CD4-positive, alpha-beta T cell (primary cell): ENCODE results near the gene EP400. TPM values are rescaled to one million over a fixed set of nuclear protein-coding genes. Genes with fewer than 3 reads are reported as not detected.

ENCODE experiments used
- ATAC-seq: fragments of 200-7000 bp; cut with Tn5 transposase; one replicate; pipeline ENCODE4 v1.10.0; 2022; ENCODE audit warnings: mild to moderate bottlenecking; ENCODE audit not compliant: poor library complexity
- CTCF ChIA-PET: fragments of 350-600 bp; sonication (Branson Sonifier 250); formaldehyde crosslinking; loops from one replicate; lab custom pipeline; 2021; ENCODE audit warnings: antibody characterized with exemption, inconsistent platforms; lab: Charles Lee
- POLR2A ChIA-PET: fragments of 350-600 bp; sonication (Branson Sonifier 250); formaldehyde crosslinking; loops from one replicate; lab custom pipeline; 2021; ENCODE audit warnings: antibody characterized with exemption, inconsistent platforms; lab: Charles Lee
- DNase-seq, 14 experiments: peaks; one replicate each; pipeline ENCODE4 v3.0.0-alpha.2; 2013 to 2020; ENCODE audit warnings: mixed read lengths in 2 of 14
- H3K27ac ChIP-seq, 2 donors: one replicate each; pipeline versions ENCODE4 v1.5.1 to v1.7.0; 2013; ENCODE audit warnings: low read length in 2 of 2, low read depth in 1 of 2, mild to moderate bottlenecking in 1 of 2
- H3K27me3 ChIP-seq, 2 experiments: 1 replicate in 1 of 2; 2 replicates in 1 of 2; pipeline versions ENCODE4 v1.6.1 to v1.7.0; 2013; ENCODE audit warnings: low read length in 2 of 2, control low read depth in 1 of 2, mild to moderate bottlenecking in 1 of 2, moderate library complexity in 1 of 2; ENCODE audit not compliant: insufficient read depth in 2 of 2, control insufficient read depth in 1 of 2
- H3K36me3 ChIP-seq: one replicate; pipeline ENCODE4 v1.6.1; 2013; ENCODE audit warnings: low read length, control low read depth; ENCODE audit not compliant: insufficient read depth
- H3K4me1 ChIP-seq: one replicate; pipeline ENCODE4 v1.6.1; 2013; ENCODE audit warnings: low read length, control low read depth; ENCODE audit not compliant: insufficient read depth
- H3K4me3 ChIP-seq: one replicate; pipeline ENCODE4 v1.5.1; 2013; ENCODE audit warnings: mild to moderate bottlenecking, low read length, moderate library complexity
- H3K9me3 ChIP-seq, 2 experiments: 1 replicate in 1 of 2; 2 replicates in 1 of 2; pipeline versions ENCODE4 v1.6.1 to v1.7.0; 2013; ENCODE audit warnings: low read length in 2 of 2, mild to moderate bottlenecking in 2 of 2, control low read depth in 1 of 2, moderate library complexity in 1 of 2; ENCODE audit not compliant: control insufficient read depth in 1 of 2, insufficient read depth in 1 of 2
- H3K27ac Mint-ChIP-seq: one replicate; pipeline ENCODE4 v1.8.0; 2020; ENCODE audit warnings: mixed read lengths
- H3K27me3 Mint-ChIP-seq: one replicate; pipeline ENCODE4 v1.8.0; 2021; ENCODE audit warnings: mixed read lengths
- H3K36me3 Mint-ChIP-seq: one replicate; pipeline ENCODE4 v1.8.0; 2021; ENCODE audit warnings: low read depth, mixed read lengths
- H3K4me1 Mint-ChIP-seq: one replicate; pipeline ENCODE4 v1.8.0; 2021; ENCODE audit warnings: low read depth, mixed read lengths
- H3K4me3 Mint-ChIP-seq: one replicate; pipeline ENCODE4 v1.8.0; 2020; ENCODE audit warnings: mild to moderate bottlenecking, mixed read lengths
- H3K9me3 Mint-ChIP-seq: one replicate; pipeline ENCODE4 v1.8.0; 2020; ENCODE audit warnings: mixed read lengths
- intact Hi-C, 2 experiments: fragments of 100-400 bp; cut with DNase I in 1 of 2; cut with micrococcal nuclease in 1 of 2; formaldehyde crosslinking; loops; one replicate each; pipeline versions ENCODE4 v1.15.1 to v1.9.0; 2023 to 2025; cut with DNase I, micrococcal nuclease
- total RNA-seq, 174 experiments: library from RNA in 2 of 174; stranded (reverse) in 2 of 174; gene quantifications; one replicate each; pipeline ENCODE4 v1.2.3 and lab custom pipeline; 2021 to 2026
- TF ChIP-seq, protein P1 (sequence below): fragments of 200-600 bp; IDR thresholded peaks from one replicate; pipeline ENCODE4 v1.8.0; 2022; ENCODE audit warnings: antibody characterized with exemption, mild to moderate bottlenecking

Gene EP400
- total RNA-seq, 2 experiments from 2014 or later = 56.4 to 56.5 TPM

DNA sequence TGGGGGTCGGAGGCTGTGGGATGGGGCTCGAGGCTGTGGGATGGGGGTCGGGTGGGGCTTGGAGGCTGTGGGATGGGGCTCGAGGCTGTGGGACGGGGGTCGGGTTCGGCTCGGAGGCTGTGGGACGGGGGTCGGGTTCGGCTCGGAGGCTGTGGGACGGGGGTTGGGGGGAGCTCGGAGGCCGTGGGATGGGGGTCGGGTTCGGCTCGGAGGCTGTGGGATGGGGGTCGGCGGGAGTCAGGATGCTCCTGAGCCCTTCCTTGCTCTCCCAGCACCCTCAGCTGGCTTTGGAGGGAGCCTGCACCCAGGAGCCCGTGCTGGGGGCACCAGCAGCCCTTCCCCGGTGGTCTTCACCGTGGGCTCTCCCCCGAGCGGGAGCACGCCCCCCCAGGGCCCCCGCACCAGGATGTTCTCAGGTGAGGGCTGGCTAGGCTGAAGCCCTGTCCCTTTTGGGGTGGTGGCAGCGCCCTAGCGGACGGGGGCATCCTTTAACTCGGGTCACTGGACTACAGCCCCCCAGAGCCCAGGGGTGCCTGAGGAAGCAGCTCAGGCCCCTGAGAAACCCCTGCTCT lies 32.5 kb upstream of the EP400 start:
- Histone ChIP-seq H3K27me3 (no peaks in the 10 kb centered on the region), H3K4me3 (no peak overlapping the region), H3K4me1 (no peaks in the 10 kb centered on the region), H3K27ac (no peak overlapping the region), H3K9me3 (no peaks in the 10 kb centered on the region), H3K36me3 (peaks cover 46% of the 10 kb centered on the region)
- POLR2A ChIA-PET = no interaction called here
- Mint-ChIP-seq H3K4me3 (no peak overlapping the region), H3K27ac (no peak overlapping the region), H3K9me3 (no peaks in the 10 kb centered on the region), H3K4me1 (no peaks in the 10 kb centered on the region), H3K36me3 (peaks cover 24% of the 10 kb centered on the region), H3K27me3 (no peaks in the 10 kb centered on the region)
- TF ChIP-seq, protein P1, sequence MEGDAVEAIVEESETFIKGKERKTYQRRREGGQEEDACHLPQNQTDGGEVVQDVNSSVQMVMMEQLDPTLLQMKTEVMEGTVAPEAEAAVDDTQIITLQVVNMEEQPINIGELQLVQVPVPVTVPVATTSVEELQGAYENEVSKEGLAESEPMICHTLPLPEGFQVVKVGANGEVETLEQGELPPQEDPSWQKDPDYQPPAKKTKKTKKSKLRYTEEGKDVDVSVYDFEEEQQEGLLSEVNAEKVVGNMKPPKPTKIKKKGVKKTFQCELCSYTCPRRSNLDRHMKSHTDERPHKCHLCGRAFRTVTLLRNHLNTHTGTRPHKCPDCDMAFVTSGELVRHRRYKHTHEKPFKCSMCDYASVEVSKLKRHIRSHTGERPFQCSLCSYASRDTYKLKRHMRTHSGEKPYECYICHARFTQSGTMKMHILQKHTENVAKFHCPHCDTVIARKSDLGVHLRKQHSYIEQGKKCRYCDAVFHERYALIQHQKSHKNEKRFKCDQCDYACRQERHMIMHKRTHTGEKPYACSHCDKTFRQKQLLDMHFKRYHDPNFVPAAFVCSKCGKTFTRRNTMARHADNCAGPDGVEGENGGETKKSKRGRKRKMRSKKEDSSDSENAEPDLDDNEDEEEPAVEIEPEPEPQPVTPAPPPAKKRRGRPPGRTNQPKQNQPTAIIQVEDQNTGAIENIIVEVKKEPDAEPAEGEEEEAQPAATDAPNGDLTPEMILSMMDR = no peak
- CTCF ChIA-PET = no interaction called here
- ATAC-seq = no peak
- DNase-seq = peak in 3 of 14 experiments; percentile 13 to 45 (median 29)
- intact Hi-C loops = no loop called here

DNA sequence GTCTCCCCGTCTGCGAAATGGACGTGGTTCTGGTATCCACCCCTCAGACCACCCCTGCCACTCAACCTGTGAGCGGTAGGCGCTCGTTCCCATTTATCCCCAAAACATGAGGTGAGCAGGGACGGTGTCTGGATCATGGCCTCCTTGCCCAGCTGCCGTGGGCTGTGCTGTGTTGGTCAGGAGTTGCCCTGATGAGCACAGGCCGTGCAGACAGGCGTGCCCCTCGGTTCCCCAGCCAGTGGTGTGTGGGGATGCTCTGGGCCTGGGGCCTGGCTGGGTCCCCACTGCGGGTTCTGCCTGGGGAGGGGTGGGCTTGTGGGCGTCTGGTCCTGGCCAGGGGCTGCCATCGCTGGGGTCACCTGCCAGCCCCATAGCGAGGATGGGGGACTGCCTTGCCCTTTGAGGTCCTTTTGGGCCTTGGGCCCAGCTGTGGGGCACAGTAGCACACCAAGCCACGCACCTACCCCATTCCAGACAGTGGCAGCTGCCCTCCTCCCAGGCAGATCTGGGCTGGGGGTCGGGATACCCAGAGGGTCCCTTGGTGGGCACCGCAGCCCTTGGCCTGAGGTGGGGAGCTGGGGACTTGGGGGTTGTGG lies 31.9 kb upstream of the EP400 start:
- ChIA-PET POLR2A (no interaction called here), CTCF (no interaction called here)
- no peak overlapping the region for H3K27ac Mint-ChIP-seq
- no peaks in the 10 kb centered on the region for H3K27me3 Mint-ChIP-seq
- Histone ChIP-seq H3K9me3 (no peaks in the 10 kb centered on the region), H3K27ac (no peak overlapping the region), H3K36me3 (peaks cover 41% of the 10 kb centered on the region), H3K4me3 (no peak overlapping the region), H3K27me3 (no peaks in the 10 kb centered on the region), H3K4me1 (no peaks in the 10 kb centered on the region)
- DNase-seq (no peak), ATAC-seq (no peak)
- H3K36me3 Mint-ChIP-seq = peaks cover 24% of the 10 kb centered on the region
- TF ChIP-seq, protein P1 = no peak
- H3K4me3 Mint-ChIP-seq = no peak overlapping the region
- intact Hi-C loops = no loop called here
- no peaks in the 10 kb centered on the region for H3K9me3 Mint-ChIP-seq
- H3K4me1 Mint-ChIP-seq = no peaks in the 10 kb centered on the region

DNA sequence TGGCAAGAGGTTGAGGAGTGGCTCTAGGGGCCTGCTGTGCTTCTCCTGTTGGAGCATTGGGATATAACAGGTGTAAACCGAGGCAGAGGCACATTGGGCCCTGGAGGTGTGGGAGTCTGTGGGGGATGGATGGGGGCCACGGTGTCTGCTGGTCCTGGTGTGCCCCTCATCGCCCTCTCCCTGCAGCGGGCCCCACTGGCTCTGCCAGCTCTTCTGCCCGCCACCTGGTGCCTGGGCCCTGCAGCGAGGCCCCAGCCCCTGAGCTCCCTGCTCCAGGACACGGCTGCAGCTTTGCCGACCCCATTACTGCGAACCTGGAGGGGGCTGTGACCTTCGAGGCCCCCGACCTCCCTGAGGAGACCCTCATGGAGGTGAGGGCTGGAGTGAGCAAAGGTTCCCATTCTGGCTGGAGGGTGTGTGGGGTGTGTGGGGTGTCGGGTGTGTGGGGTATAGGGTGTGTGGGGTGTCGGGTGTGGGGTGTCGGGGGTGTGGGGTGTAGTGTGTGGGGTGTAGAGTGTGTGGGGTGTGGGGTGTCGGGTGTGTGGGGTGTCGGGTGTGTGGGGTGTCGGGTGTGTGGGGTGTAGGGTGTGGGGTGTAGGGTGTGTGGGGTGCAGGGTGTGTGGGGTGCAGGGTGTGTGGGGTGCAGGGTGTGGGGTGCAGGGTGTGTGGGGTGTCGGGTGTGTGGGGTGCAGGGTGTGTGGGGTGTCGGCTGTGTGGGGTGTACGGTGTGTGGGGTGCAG lies 31.3 kb upstream of the EP400 start:
- no peaks in the 10 kb centered on the region for H3K4me1 Mint-ChIP-seq
- Histone ChIP-seq H3K4me3 (no peak overlapping the region), H3K27ac (no peak overlapping the region), H3K36me3 (peaks cover 39% of the 10 kb centered on the region), H3K9me3 (no peaks in the 10 kb centered on the region), H3K4me1 (no peaks in the 10 kb centered on the region), H3K27me3 (no peaks in the 10 kb centered on the region)
- intact Hi-C loops = no loop called here
- H3K9me3 Mint-ChIP-seq = no peaks in the 10 kb centered on the region
- peaks cover 24% of the 10 kb centered on the region for H3K36me3 Mint-ChIP-seq
- TF ChIP-seq, protein P1 = no peak
- H3K27me3 Mint-ChIP-seq = no peaks in the 10 kb centered on the region
- no peak overlapping the region for H3K27ac Mint-ChIP-seq
- ChIA-PET POLR2A (no interaction called here), CTCF (no interaction called here)
- no peak for DNase-seq
- no peak for ATAC-seq
- H3K4me3 Mint-ChIP-seq = no peak overlapping the region
